HG02938 (cell line): Measurements from ENCODE around the gene RFC2.

Experiments used
- ATAC-seq: cut with Tn5 transposase; IDR thresholded peaks from one replicate; pipeline ENCODE4 v1.9.1; 2021; ENCODE audit warnings: mild to moderate bottlenecking, moderate library complexity; ENCODE audit not compliant: unreplicated experiment

Gene RFC2

GRCh38 chr7:74254129-74254857 is at the start of gene RFC2:
Gene RFC2 (minus strand): TSS chr7:74254399. CDS start chr7:74254383, 16 bp downstream.
- ATAC-seq = peak; percentile 87

- no peak for ATAC-seq
Measured at GRCh38 chr7:74302745-74303221, 48.6 kb upstream of the RFC2 start.

- no peak for ATAC-seq
Measured at GRCh38 chr7:74300926-74301325, 46.7 kb upstream of the RFC2 start.

- ATAC-seq = no peak
Measured at GRCh38 chr7:74299401-74299800, 45.2 kb upstream of the RFC2 start.

- ATAC-seq = no peak
Measured at GRCh38 chr7:74297516-74298233, 43.5 kb upstream of the RFC2 start.

GRCh38 chr7:74294191-74294998 is 40.2 kb upstream of the RFC2 start:
- no peak for ATAC-seq

GRCh38 chr7:74293577-74293908 is 39.3 kb upstream of the RFC2 start:
- no peak for ATAC-seq

- no peak for ATAC-seq
Measured at GRCh38 chr7:74292757-74293576, 38.8 kb upstream of the RFC2 start.

- no peak for ATAC-seq
Measured at GRCh38 chr7:74291535-74291934, 37.3 kb upstream of the RFC2 start.

- no peak for ATAC-seq
Measured at GRCh38 chr7:74290981-74291441, 36.8 kb upstream of the RFC2 start.

GRCh38 chr7:74290553-74290950 is 36.4 kb upstream of the RFC2 start:
- no peak for ATAC-seq

- ATAC-seq = no peak
Measured at GRCh38 chr7:74289659-74290552, 35.7 kb upstream of the RFC2 start.

- no peak for ATAC-seq
Measured at GRCh38 chr7:74289018-74289658, 34.9 kb upstream of the RFC2 start, which contains the start of gene CLIP2. Gene CLIP2 (plus strand): TSS chr7:74289407. CDS start chr7:74317547, 28,140 bp downstream.

GRCh38 chr7:74288034-74288881 is 34.1 kb upstream of the RFC2 start:
- no peak for ATAC-seq

GRCh38 chr7:74287303-74288033 is 33.3 kb upstream of the RFC2 start:
- ATAC-seq = no peak

GRCh38 chr7:74286131-74286530 is 31.9 kb upstream of the RFC2 start:
- no peak for ATAC-seq

- ATAC-seq = no peak
Measured at GRCh38 chr7:74284781-74285259, 30.6 kb upstream of the RFC2 start.
